HG03460 (cell line): ENCODE measurements around the gene GRSF1.
"Not testable (repeated sequence)": the region's sequence is repeated elsewhere in the genome, so short reads cannot be mapped to it uniquely, and the experiment has no call there.

Experiments
- ATAC-seq: cut with Tn5 transposase; IDR thresholded peaks from one replicate; pipeline ENCODE4 v1.9.1; 2021; ENCODE audit not compliant: unreplicated experiment

The GRSF1 gene

GRCh38 chr4:70838204-70838603 lies 1.5 kb downstream of the GRSF1 start:
- ATAC-seq, result no peak

DNA sequence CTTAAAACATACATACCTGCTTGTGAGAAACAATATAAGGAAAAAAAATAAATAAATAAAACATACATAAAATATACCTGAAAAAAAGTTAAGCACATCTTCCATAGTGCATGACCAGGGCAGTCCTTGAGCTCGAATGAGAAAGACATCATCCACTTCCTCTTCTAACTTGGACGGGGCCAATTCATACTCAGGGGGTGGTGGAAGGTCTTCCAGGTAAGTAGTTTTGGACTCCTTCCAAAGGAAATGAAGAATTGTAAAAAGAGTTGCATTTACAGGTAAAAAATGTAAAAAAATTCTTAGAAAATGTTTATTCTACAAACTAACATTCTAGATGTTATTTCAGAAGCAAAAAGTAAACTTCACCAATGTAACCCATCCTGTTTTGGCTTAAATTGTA lies 3.6 kb downstream of the GRSF1 start:
- no peak for ATAC-seq

GRCh38 chr4:70833675-70834074 lies 6.0 kb downstream of the GRSF1 start:
- no peak for ATAC-seq

- ATAC-seq, result no peak
These were observed 8.4 kb downstream of the GRSF1 start for GRCh38 chr4:70831293-70831692.

DNA sequence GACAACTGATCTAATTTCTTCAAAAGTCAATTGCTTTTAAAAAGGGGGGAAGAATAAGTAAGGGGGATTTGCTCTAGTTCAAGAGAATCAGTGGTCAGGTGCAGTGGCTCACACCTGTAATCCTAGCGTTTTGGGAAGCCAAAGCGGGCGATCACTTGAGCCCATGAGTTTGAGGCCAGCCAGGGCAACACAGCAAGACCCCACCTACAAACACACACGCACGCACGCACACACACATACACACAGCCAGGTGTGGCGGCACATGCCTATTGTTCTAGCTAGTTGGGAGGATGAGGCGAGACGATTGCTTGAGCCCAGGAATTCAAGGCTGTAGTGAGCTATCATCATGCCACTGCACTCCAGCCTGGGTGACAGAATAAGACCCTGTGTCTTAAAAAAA lies 9.6 kb downstream of the GRSF1 start:
- ATAC-seq, result no peak

DNA sequence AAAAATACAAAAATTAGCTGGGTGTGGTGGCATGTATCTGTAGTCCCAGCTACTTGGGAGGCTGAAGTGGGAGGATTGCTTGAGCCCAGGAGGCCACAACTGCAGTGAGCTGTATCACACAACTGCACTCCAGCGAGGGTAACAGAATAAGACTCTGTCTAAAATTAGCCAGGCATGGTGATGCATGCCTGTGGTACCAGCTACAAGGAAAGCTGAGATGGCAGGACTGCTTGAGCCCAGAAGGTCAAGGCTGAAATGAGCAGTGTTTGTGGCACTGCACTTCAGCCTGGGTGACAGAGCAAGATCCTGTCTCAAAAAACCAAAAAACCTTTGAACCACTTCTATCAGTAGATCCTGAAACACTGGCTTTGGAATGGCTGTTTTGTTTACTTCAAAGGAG lies 10.2 kb downstream of the GRSF1 start:
- no peak for ATAC-seq

DNA sequence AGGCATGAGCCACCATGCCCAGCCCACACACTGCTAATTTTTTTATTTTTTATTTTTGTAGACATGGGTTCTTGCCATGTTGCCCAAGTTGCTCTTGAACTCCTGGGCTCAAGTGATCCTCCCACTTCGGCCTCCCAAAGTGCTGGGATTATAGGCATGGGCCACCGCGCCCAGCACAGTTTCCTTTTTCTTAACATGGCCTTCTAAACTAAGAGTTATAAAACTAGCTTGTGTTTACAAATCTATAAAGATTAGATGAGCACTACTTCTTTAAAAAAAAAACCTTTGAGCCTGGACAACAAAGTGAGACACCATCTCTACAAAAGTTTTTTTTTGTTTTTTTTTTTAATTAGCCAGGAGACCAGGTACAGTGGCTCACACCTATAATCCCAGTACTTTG lies 10.7 kb downstream of the GRSF1 start:
- no peak for ATAC-seq

- ATAC-seq, result no peak
These were observed 20.8 kb downstream of the GRSF1 start for GRCh38 chr4:70818921-70819320.

- ATAC-seq, result peak; percentile 63
These were observed 21.4 kb downstream of the GRSF1 start for GRCh38 chr4:70818173-70818855.

- no peak for ATAC-seq
These were observed 22.8 kb downstream of the GRSF1 start for GRCh38 chr4:70816894-70817293.

GRCh38 chr4:70815370-70815769 lies 24.3 kb downstream of the GRSF1 start:
- ATAC-seq, result no peak

DNA sequence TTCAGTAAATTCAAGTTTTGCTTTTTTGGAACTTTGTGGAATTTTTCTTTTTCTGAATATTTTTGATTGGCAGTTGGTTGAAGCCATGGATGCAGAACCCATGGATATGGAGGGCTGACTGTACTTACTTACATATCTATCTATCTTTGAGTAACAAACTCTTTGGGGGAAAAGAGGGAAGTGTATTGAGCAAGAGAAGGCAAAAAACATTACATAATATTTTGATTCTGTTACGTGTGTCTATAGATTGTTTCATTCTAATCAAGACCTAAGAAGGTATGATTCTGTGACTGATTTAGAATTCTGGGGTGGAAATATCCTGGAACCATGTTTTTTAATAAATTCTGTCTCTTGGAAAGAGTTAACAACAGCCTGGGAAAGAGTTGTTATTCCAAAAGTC lies 31.5 kb downstream of the GRSF1 start:
- ATAC-seq, result no peak

GRCh38 chr4:70802928-70803580 lies 36.6 kb downstream of the GRSF1 start:
- no peak for ATAC-seq

DNA sequence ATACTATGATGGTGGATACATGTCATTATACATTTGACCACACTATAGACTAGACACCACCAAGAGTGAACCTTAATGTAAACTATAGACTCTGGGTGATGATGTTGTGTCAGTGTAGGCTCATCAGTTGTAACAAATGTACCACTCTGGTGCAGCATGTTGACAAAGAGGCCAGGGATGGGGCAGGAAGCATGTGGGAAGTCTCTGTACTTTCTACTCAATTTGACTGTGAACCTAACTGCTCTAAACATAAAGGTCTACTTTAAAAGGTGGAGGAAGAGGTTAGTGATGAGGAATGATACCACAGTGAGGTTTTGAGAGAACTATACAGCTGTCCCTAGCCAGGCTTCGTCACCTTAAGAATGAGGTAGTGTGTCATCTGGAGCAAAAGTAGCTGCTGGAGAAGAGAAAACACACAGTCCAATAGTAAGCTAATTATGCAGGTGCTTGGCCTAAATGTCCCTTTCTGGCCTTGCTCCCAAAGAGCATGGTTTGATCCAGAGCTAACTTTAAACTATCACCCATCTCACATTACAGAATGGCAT lies 38.4 kb downstream of the GRSF1 start:
- peak; percentile 67 for ATAC-seq

GRCh38 chr4:70793626-70794025 lies 46.1 kb downstream of the GRSF1 start:
- no peak for ATAC-seq

- no peak for ATAC-seq
These were observed 51.0 kb downstream of the GRSF1 start for GRCh38 chr4:70788733-70789132.

GRCh38 chr4:70787496-70787895 lies 52.2 kb downstream of the GRSF1 start:
- no peak for ATAC-seq

GRCh38 chr4:70783096-70783495 lies 56.6 kb downstream of the GRSF1 start:
- ATAC-seq, result no peak

GRCh38 chr4:70778888-70779422 lies 60.7 kb downstream of the GRSF1 start:
- ATAC-seq, result no peak

GRCh38 chr4:70772929-70773555 lies 66.6 kb downstream of the GRSF1 start:
- no peak for ATAC-seq

- not testable (repeated sequence) for ATAC-seq
These were observed 70.3 kb downstream of the GRSF1 start for GRCh38 chr4:70769396-70769795.
